ENCODE data around the gene EPB41.
"Not testable (repeated sequence)": the region's sequence is repeated elsewhere in the genome, so short reads cannot be mapped to it uniquely, and the experiment has no call there.

The EPB41 gene

DNA sequence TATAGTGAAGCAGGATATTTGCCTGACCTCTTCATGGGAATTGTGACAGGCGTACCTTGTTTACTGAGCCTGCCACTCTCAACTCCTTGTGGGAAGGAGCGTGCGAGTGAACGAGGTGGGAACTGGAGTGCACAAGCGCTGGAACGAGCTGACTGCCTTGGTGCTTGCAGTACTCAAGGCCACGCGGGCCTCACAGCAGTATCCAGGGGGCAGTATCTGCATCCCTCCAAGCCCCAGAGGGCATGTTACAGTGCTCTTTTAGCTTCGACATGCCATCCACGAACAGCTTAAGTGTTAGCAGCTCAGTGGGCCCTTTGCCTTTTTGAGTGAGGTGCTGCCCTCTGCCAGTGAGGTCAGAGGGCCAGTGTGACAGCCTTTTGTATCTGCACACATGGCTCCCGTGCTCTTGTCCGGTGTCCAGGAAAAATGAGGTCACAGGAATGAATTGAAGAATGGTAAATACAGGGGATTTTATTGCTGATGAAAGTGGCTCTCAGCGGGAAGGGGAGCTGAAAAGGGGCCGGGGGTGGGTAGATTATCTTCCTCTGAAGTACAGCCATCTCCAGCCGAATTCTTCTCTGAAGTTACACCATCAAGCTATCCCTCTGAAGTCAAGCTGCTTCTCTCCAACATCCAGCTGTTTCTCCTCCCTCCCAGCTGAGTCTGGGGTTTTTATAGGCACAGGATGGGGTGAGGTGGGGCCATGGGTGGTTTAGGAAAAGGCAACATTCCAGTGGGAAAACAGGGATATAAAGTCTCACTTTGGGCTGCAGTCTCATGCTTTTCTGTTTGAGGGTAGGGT, 69.3 kb downstream of the EPB41 start:
- no peak for DNase-seq

DNA sequence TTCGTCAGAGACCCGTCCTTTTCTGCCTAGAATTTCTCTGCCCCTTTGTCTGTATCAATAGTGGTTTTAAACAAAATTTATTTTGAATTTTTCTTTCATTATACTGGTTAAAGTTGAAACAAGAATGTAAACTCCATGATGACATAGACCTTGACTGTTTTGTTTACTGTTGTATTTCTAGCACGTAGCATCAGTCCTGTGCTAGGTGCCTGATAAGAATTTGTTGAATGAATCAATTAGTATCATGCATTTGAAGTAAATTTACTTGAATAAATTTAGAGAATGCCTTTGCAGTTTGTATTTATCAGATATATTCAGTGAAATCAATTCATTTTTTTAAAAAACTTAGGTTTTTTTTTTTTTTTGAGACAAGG, 69.9 kb downstream of the EPB41 start:
- no peak for DNase-seq

DNA sequence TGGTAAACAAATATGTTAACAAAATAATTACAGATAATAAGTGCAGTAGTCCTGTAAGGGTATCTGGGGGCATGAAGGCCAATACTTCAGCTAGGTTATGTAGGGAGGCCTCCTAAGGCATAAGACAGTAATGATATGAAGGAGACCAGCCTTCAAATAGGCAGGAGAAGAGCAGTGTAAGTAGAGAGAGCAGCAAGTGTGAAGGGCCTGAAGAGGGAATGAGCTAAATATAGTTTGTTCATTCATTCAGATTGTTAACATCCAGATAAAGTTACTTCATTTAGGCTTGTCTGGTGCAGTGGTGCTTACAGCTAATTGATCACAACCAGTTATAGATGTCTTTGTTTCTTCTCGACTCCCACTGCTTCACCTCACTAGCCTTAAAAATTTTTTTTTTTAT, 71.1 kb downstream of the EPB41 start:
- DNase-seq, result no peak

DNA sequence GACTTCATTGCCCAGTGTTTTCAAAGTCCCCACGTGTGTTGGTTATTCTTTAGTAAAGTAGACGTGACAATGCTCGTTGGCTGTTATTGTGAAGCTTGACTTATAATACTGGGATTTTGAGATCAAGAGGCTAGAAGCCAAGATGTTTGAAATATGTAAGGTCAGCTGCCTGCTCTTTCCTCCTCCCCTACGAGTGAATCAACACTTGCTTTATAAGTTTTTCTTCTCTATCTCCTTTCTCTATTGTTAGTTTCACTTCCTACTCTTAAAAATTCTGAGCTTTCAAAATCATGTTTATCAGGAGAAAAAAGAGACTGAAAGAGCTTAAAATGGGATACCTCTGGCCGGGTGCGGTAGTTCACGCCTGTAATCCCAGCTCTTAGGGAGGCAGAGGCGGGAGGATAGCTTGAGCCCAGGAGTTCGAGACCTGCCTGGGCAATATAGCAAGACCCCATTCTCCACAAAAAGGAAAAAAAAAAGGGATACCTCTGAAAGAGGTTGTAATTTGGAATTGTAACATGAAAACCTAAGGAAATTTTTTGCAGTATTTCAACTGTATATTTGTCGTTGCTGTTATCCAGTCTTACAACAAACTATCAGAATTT, 72.0 kb downstream of the EPB41 start:
- no peak for DNase-seq

DNA sequence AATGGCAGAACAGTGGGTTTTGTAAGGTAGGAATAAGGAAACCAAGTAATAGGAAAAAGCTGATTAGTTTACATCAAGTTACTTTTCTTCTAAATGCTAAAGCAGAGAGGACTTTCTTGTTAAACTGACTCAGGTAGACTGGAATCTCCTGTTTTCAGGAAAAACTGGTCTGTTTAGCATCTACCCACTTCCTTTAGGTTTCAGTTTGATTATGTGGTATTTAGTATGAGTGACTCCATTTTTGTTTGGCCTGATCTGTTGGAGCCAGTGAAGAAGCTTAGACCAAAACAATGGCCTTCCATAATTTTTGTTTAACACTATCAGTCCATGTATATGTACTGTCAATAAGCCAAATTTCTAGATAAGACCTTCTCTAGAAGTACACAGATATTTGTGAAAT, 88.4 kb downstream of the EPB41 start:
- no peak for DNase-seq

DNA sequence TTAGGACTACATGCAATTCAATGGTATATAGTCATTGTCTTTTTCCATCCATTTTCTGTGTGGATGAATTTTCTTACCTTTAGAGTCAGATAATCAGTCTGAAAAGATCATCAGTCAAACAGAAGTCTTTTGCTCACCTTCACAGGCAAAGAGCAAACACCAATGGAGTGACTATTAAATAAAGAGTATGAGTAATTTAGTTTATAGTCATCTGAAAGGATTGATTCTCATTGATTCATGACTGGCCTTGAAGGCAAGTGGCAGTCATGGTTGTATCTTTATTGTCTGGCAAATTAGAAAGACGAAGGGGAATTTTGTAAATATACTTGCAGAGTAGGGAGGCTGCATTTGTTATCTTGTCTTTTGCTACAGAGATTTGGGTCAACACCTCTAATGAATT, 89.9 kb downstream of the EPB41 start:
- no peak for DNase-seq

DNA sequence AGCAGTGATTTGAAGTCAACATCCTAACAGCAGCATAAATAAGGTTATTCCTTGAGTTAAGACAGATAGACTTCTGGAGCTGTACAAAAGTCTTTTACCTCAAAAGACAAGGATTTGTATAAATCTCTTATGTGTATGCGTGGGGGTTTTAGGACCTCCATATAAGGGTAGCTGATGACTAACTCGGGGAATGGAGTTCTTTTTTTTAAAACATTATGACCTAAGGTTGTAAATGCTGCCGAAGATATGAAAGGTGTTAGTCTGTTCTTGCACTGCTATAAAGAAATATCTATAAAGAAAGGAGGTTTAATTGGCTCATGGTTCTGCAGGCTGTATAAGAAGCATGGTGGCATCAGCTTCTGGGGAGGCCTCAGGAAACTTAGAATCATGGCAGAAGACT, 90.4 kb downstream of the EPB41 start:
- DNase-seq, result no peak

DNA sequence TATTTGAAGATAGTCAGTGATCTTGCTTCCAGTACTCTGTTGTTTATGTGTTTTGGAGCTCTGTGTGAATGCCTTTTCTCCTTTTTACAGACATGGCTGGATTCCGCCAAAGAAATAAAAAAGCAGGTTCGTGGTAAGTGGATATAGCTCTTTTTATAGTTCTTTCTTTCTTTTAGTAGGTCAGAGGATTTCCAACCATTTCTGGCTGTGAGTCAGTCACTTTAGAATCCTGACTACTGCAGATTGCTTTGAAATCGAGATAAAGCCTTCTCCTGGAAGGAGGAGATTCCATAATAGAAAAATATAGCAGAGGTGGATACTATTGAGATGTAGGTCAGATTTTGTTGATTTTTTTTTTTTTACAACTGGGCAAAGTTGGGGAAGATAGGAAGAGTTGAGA, 97.4 kb downstream of the EPB41 start:
- DNase-seq, result no peak

DNA sequence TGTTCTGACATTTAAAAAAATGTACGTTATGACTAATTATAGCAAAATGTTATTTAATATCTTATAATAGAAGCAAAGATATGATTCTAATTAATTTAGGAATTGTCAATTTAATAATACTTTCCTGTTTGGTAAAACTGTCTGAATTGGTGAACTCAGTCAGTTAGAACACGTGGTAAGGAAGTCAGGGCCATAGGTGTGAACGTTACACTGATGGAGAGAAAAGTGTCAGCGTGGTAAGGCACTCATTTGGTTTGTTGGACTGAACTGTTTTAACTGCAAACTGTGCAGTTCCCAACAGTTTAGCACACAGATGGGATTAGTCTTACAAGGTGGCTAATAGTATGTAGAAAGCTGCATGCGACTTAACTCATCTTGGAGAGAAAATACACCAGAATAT, 102.9 kb downstream of the EPB41 start:
- no peak for DNase-seq

DNA sequence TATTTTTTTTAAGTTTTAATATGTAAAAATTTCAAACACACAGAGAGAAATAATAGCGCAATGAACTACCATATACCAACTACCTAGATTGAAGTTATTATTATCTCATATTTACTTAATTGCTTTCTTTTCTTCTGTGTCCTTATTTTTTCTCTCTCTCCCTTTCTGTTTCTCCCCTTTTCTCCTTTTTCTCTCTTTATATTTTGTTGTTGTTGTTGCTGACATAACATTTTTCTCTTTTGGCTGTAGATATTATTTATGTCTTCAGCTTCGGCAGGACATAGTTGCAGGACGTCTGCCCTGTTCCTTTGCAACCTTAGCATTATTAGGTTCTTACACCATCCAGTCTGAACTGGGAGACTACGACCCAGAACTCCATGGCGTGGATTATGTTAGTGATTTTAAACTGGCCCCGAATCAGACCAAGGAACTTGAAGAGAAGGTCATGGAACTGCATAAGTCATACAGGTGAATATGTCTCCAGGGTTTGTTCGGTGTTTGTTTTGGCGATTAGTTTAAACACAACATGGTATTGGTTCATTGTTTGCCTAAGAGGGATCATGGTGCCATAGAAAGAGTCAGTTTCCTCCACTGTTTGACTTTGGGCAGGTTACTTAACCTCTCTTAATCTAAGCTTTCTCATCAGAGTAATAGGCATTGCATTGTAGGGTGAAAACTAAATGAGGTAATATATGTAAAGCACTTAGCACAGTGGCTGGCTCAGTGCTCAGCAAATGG, 103.8 kb downstream of the EPB41 start:
- no peak for DNase-seq

DNA sequence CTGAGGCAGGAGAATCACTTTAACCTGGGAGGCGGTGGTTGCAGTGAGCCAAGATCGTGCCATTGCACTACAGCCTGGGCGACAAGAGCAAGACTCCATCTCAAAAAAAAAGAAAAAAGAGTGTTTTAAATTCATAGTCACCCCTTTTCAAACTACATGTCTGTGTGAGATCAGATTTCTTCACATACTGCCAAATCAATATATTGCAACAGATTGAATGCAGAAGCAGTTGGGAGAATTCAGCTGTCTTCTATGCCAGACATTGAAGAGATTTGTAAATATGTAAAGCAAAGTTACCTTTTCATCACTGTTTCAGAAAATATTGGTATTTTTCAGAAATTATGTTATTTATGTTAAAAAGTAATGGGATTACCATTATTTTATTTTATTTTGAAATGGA, 108.3 kb downstream of the EPB41 start:
- no peak for DNase-seq

DNA sequence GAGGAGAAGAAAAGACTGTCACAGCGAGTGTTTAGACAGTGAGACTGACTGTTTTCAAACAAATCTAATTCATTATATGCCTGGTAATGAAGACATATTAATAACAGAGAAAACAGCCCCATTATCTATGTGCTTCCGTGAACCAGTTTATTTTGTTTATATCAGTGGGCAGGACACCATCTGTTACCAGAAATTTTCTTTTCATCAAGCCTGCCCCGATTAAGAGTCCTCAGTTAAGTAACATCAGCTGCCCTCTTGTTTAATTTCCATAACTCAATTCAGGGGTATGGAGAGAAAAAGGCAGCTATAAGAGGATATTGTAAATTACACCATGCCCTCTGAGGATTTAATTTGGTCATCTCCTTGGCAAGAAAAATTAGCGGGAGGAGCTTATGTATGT, 115.3 kb downstream of the EPB41 start:
- DNase-seq, result no peak

DNA sequence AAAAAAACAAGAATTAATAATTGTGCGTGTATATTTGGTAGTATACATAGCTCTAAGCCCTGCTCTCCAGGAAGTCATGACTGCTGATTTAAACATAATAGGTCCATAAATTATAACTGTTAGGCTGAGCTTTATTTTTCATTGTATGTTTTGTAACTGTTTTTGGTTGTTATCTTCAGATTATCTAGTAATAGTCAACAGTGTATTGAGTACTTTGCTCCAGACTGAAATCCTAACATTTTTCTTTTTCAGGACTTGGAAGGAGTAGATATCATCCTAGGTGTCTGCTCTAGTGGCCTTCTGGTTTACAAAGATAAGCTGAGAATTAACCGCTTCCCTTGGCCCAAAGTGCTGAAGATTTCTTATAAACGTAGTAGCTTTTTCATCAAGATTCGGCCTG, 118.5 kb downstream of the EPB41 start:
- no peak for DNase-seq

DNA sequence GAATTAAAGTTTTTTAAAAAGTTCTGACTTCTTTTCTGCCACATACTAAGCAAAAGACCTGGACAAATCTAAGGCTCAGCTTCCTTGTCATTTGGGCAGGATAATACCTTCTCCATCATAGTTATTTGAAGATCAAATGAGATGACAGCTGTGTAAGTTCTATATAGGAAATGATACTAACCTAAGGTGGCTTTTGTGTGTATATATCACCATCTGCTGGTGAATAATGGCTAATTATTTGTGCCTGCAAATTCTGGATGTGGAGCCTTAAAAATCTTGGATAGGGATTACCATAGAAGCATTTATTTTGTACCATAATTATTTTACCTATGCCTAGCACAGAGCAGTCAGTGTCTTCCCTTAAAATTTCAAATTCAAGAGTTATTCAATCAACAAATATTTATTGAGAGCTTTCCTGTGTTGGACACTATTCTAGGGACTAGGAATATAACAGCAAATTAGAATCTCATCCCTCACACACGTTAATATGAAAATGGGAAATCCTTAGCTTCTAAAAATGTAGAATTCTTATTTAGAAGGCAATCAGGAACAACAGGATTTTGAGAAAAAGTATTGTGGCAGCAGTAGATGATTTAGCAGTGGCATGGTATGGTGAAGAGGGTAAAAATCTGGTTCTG, 119.6 kb downstream of the EPB41 start:
- DNase-seq, result no peak

DNA sequence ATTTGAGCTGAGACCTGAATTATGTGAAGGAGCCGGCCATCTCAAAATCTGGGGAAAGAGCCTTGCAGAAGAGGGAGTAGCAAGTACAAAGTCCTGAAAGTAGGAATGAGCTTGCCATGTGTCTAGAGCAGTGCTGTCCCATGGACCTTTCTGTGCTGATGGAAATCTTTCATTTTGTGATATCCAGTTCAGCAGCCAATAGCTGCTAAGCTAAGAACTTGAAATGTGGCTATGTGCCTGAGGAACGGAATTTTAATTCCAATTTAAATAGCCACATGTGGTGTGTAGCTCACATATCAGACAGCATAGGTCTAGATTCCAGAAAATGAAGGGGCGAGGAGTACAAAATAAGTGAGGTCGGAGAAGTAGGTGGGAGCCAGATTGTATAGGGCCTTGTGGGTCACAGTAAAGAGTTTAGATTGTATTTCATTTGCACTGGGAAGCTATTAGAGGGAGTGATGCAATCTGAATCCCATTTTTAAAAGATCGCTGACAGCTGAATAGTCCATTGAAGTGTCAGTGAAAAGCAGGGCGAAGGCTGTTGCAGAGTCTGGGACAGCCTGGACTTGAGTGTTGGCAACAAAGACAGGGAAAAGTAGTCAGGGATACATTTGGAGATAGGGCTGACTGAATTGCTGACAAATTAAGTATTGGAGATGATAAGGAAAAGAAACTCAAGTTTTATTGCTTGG, 129.1 kb downstream of the EPB41 start:
- no peak for DNase-seq

DNA sequence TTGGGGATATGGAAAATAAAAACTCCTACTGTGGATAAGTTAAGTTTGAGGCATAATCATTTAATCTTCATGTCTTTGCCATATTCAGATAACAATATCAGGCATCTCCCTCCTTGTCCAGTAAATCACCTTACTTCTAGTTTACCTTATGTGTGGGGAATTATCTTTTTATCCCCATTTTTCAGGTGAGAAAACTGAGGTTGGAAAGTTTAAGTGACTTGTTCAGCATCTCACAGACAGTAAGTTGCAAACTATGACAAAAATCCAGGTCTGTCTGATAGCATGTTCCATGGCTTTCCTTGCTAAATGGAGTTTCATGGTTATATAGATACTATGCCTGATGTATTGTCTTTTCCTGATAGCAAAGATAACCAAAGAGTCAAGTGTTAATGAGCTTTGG, 129.6 kb downstream of the EPB41 start:
- DNase-seq, result no peak

DNA sequence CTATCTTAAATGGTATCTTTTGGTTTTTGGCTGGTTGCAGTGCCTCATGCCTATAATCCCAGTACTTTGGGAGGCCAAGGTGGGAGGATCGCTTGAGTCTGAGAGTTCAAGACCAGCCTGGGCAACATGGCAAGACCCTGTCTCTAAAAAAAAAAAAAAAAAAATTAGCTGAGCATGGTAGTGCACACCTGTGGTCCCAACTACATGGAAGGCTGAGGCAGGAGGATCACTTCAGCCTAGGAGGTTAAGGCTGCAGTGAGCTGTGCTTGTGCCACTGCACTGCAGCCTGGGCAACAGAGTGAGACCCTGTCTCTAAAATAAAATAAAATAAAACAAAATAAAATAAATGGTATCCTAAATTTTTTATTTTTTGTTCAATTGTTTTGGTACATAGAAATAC, 131.3 kb downstream of the EPB41 start:
- DNase-seq, result not testable (repeated sequence)

DNA sequence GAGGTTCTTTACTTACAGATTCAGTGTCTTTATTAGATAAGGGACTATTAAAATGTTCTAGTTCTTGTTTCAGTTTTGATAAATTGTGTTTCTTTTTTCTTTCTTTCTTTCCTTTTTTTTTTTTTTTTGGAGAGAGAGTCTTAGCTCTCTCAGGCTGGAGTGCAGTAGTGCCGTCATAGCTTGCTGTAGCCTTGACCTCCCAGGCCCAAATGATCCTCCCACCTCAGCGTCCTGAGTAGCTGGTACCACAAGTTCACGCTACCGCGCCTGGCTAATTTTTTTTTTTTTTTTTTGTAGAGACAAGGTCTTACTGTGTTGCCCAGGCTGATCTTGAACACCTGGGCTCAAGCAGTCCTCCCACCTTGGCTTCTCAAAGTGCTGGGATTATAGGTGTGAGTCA, 132.8 kb downstream of the EPB41 start:
- no peak for DNase-seq

DNA sequence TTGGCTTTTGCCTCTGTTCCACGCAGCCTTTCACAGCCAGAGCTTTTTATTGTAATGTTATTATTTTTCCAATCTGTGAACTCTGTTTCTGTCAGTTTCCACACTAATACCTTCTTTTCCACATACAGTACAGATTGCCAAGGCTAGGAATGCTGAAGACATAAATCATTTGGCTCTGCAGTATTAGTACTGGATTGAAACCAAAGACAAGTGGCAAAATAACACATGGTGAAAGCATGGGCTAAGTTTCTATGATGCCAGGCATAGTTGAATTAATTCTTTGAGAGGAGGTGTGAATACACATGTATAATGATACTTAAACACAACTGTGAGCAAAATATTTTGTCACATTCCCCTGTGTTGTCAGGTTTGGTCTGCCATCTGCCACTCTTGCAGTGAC, 135.8 kb downstream of the EPB41 start:
- no peak for DNase-seq

DNA sequence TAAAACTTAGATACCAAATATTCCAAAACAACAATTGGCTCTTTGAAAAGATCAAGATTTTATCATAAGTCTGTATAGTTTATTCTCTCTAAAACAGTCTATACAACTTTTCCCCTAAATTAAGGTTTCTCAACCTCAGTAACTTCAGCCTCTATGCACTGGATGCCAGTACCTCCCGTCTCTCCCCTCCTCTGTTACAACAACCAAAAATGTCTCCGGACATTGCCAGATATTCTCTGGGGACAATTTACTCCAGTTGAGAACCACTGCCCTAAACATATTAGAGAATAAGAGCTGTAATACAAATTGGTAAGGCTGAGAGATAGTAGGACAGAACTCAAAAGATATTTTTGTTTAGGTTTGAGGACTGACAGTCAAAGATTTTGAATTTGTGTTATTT, 137.7 kb downstream of the EPB41 start:
- no peak for DNase-seq

DNA sequence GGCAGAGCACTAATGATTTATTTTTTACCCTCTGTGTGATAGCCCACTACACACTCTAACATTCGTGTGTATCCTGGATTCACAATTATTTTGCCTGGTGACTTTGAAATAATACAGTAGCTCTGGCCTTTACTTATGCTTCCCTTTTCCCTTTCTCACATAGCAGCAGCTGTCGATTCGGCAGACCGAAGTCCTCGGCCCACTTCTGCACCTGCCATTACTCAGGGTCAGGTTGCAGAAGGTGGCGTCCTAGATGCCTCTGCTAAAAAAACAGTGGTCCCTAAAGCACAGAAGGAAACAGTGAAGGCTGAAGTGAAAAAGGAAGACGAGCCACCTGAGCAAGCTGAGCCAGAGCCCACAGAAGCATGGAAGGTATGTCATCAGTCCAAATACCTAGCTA, 138.6 kb downstream of the EPB41 start:
- no peak for DNase-seq

DNA sequence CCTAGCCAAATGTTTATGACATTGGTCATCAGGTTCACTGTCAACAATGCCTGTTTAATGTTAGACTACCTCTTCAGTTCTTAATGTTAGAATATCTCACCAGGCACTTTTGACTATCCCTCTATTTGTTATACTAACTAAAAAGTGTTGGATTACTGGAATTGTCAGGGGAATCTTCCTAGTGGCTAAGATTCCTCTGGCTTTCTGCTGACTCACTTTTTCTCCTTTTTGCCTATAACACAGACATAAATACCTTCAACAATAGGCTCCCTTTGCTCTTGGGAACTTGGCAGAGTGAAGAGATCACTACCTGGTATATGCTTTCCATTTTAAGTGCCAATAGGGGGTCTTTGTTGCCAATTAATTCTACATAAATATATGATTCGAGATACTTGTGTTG, 140.8 kb downstream of the EPB41 start:
- no peak for DNase-seq

DNA sequence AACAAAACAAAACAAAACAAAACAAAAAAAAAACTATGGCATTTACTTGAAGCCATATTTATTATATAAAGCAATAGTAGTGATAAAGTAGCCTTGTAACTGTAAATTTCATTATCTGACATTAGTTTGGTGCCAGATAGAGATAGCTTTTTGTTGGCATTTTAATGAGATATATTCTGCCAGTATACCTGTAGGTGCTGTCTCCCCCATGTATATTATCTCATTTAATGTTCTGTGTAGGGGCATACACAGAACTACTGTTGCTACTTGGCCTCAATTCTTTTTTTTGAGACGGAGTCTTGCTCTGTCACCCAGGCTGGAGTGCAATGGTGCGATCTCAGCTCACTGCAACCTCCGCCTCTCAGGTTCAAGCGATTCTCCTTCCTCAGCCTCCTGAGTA, 141.9 kb downstream of the EPB41 start:
- no peak for DNase-seq
